ENCODE results near the gene ANGEL1.

ANGEL1 gene

DNA sequence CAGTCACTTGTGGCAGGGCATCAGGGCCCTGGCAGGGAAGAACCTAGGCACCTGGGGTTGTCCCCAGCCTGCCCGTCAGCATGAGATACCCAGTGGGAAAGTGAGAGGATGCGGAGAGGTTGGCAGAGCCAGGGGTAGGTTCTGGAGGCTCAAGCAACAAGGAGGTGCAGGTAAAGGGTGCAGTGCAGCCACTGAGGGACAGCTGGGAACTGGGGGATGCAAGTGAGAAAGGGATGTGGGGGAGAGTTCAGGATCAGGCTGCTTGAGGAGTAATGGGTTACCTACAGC lies 32.7 kb downstream of the ANGEL1 start:
- no peak for DNase-seq (ENCODE audit: insufficient read length, low spot score)
- FAIRE-seq, result no peak
- TF ChIP-seq, protein P1, sequence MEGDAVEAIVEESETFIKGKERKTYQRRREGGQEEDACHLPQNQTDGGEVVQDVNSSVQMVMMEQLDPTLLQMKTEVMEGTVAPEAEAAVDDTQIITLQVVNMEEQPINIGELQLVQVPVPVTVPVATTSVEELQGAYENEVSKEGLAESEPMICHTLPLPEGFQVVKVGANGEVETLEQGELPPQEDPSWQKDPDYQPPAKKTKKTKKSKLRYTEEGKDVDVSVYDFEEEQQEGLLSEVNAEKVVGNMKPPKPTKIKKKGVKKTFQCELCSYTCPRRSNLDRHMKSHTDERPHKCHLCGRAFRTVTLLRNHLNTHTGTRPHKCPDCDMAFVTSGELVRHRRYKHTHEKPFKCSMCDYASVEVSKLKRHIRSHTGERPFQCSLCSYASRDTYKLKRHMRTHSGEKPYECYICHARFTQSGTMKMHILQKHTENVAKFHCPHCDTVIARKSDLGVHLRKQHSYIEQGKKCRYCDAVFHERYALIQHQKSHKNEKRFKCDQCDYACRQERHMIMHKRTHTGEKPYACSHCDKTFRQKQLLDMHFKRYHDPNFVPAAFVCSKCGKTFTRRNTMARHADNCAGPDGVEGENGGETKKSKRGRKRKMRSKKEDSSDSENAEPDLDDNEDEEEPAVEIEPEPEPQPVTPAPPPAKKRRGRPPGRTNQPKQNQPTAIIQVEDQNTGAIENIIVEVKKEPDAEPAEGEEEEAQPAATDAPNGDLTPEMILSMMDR (IDR thresholded peaks at IDR 0.05; ENCODE audit: insufficient read depth, missing control alignments), result no peak

DNA sequence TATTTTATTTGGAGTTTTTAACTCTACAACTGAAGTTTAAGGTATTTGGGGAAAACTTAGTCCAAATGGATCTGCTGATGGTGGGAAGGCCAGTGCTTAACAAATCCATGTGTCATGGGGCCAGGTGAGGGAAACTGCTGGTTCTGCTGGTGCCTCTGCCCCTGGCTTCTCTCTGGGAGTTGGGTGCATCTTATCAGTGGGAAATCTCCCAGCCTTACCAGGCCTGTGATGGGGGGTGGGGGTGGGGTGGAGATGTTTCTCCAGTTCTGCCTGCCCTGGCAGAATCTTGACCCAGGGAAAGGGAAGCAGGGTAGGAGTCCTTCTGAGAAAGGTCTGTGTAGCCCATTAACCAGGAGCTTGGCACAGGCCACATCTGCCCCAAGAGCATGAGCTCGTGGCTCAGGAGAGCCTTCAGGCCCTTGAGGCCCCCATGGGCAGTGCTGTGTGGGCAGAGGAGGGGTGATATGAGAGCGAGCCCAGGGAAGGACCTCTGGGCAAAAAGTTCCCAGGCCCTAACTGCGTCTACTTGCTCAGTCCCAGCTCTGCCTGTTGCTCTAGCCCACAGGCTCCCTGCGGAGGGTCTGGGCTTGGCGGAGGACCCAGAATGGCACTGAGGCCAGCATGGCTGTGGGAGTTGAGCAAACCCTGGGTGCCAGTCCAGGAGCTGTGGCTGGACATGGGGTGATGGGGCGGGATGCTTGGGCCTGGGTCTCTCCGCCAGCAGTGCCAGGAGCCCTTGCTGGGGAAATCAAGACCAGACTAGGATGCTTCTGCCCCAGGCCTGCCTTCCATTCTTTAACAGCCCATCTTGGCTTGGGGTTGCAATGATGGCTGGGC lies 33.2 kb downstream of the ANGEL1 start:
- TF ChIP-seq, protein P1 (IDR thresholded peaks at IDR 0.05; ENCODE audit: insufficient read depth, missing control alignments), result no peak
- FAIRE-seq (no peak), DNase-seq (ENCODE audit: insufficient read length, low spot score) (no peak)

DNA sequence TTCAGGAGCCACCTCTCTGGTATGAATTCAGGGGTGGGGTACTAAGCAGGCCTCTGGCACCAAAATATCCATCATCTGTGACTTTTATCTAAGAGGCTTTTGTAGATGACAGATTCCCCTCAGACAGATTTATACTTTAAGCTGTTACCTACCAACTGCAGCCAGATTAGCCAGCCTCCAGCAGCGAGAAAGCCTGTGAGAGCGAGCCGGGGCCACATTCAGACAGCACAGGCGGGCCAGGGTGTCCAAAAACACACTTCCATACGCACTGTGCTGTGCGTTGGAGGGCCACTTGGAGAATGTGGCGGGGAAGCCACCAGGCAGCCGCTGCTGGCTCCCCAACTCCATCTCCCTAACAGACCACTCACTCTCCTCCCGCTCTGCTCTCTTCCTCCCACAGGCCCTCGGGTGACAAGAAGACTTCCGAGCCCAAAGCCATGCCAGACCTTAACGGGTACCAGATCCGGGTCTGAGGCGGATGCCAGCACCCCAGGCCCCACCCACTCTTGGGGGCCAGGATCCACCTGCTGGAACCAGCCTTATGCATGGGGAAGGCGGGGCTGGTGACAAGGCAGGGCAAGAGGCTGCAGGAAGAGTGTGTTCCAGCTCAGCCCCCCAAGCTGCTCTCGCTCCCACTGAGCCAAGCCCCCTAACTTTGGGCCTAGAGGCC lies 34.0 kb downstream of the ANGEL1 start:
- FAIRE-seq (peak; percentile 21), DNase-seq (ENCODE audit: insufficient read length, low spot score) (peak; percentile 86)
- TF ChIP-seq, protein P1 (IDR thresholded peaks at IDR 0.05; ENCODE audit: insufficient read depth, missing control alignments), result no peak

DNA sequence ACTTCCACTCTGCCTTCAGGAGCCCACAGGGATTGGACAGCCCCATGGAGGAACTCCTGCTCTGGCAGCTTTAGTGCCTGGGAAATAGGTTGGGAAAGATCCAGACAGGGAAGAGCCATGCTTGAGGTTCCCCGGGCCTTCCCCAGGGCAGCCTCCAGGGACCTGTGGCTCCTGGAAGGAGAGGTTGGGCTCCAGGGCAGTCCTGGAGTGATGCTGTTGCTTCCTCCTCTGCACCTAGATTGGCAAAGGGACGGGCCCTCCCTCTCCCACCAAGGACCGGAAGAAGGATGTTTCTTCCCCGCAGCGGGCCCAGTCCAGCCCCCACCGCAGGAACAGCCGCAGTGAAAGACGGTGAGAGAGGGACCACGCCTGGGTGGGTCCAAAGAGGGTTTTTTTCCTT lies 35.0 kb downstream of the ANGEL1 start:
- TF ChIP-seq, protein P1 (IDR thresholded peaks at IDR 0.05; ENCODE audit: insufficient read depth, missing control alignments), result no peak
- DNase-seq (ENCODE audit: insufficient read length, low spot score) (no peak), FAIRE-seq (no peak)

DNA sequence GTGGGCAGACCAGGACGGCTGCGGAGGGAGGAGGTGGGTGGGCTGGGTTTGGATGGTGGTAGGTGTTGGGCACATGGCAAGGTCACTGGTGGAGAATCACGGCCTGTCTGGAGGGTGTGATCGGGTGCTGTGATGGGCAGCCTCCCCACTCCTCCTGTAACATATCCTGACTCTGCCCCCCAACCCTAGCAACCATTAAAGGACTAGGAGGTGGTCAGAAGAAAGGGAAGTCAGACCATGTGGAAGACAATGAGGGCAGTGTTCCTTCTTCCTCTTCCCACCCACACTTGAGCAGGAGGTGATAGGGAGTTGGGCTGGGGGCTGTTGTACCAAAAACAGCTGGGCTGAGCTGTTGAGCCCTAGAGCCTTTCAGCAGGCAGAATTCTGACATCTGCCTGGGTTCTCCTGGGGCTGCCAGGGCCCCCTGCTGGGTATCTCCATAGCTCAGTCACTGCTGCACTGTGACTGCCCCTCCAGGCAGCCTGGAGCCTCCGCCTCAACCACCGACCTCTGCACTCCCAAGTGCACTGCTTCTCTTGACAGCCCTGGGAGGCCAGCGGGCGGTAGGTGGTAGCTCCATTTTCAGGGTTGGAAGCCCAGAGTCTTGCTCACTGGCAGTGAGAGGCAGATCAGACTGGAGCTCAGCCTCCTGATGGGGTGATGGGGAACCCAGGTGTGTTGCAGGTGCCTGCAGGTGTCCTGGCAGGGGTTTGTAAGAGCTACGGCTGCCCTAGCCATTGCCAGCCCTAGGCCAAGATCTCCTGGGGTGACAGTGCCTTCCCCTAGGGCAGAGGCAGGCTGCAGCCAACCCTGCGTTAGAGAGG lies 36.0 kb downstream of the ANGEL1 start:
- no peak for FAIRE-seq
- no peak for DNase-seq (ENCODE audit: insufficient read length, low spot score)
- TF ChIP-seq, protein P1 (IDR thresholded peaks at IDR 0.05; ENCODE audit: insufficient read depth, missing control alignments), result peak; percentile 12

DNA sequence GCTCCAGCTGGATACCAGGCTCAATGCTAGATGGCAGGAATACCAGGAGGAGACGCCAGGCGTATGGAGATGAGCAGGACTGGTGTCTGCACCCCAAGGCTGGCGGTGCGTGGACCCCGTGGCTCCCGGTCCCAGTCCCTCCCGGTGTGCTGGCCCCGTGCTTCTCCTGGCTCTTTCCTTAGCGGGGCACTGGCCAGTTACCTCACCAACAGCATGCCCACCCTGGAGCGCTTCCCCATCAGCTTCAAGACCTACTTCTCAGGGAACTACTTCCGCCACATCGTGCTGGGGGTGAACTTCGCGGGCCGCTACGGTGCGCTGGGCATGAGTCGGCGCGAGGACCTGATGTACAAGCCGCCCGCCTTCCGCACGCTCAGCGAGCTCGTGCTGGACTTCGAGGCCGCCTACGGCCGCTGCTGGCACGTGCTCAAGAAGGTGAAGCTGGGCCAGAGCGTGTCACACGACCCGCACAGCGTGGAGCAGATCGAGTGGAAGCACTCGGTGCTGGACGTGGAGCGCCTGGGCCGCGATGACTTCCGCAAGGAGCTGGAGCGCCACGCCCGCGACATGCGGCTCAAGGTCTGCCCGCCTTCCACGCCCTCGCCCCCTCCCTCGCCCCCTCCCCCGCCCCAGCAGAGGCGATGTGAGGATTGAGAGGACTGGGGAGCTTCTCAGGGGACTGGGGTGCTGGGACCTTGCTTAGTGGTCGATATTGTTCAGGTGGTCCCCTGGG lies 36.8 kb downstream of the ANGEL1 start:
- FAIRE-seq, result no peak
- TF ChIP-seq, protein P1 (IDR thresholded peaks at IDR 0.05; ENCODE audit: insufficient read depth, missing control alignments), result no peak
- DNase-seq (ENCODE audit: insufficient read length, low spot score), result no peak
